ENCODE results near the gene KCTD8. TPM values are rescaled to one million over a fixed set of nuclear protein-coding genes. Genes with fewer than 3 reads are reported as not detected.

Gene KCTD8
- total RNA-seq, 2 donors from 2014 or later = 0.27 TPM; not detected in 1

- intact Hi-C loops (cut with DNase I) = no loop called here
- no peak for DNase-seq
- H3K4me3 ChIP-seq = no peak overlapping the region
- H3K27me3 ChIP-seq = no peaks in the 10 kb centered on the region
- no peaks in the 10 kb centered on the region for H3K36me3 ChIP-seq
- no peak overlapping the region for H3K9ac ChIP-seq (ENCODE audit: low read depth in 2 of 2, low read length in 2 of 2)
- no peaks in the 10 kb centered on the region for H3K4me1 ChIP-seq
- no peak overlapping the region for H3K27ac ChIP-seq
- H3K9me3 ChIP-seq = no peaks in the 10 kb centered on the region
- no peak for TF ChIP-seq CTCF (IDR thresholded peaks at IDR 0.05)
Observed at GRCh38 chr4:44434247-44434646, 14.4 kb downstream of the KCTD8 start.

- no peak overlapping the region for H3K27ac ChIP-seq
- DNase-seq = no peak
- intact Hi-C loops (cut with DNase I) = no loop called here
Observed at GRCh38 chr4:44425614-44426208, 22.9 kb downstream of the KCTD8 start.

GRCh38 chr4:44422912-44423311, 25.7 kb downstream of the KCTD8 start:
- TF ChIP-seq CTCF (IDR thresholded peaks at IDR 0.05) = no peak
- Histone ChIP-seq H3K36me3 (no peaks in the 10 kb centered on the region), H3K27me3 (no peaks in the 10 kb centered on the region), H3K4me1 (no peaks in the 10 kb centered on the region), H3K27ac (no peak overlapping the region), H3K9ac (ENCODE audit: low read depth in 2 of 2, low read length in 2 of 2) (no peak overlapping the region), H3K4me3 (no peak overlapping the region), H3K9me3 (no peaks in the 10 kb centered on the region)
- DNase-seq = no peak
- intact Hi-C loops (cut with DNase I) = no loop called here

More at GRCh38 chr4:44425614-44426208, 22.9 kb downstream of the KCTD8 start:
- TF ChIP-seq CTCF (IDR thresholded peaks at IDR 0.05) = no peak
- Histone ChIP-seq H3K36me3 (no peaks in the 10 kb centered on the region), H3K4me1 (no peaks in the 10 kb centered on the region), H3K4me3 (no peak overlapping the region), H3K27me3 (no peaks in the 10 kb centered on the region), H3K9me3 (no peaks in the 10 kb centered on the region), H3K9ac (ENCODE audit: low read depth in 2 of 2, low read length in 2 of 2) (no peak overlapping the region)

GRCh38 chr4:44421330-44422065, 27.1 kb downstream of the KCTD8 start:
- DNase-seq = no peak
- Histone ChIP-seq H3K27me3 (no peaks in the 10 kb centered on the region), H3K9me3 (no peaks in the 10 kb centered on the region), H3K27ac (no peak overlapping the region), H3K4me1 (no peaks in the 10 kb centered on the region), H3K36me3 (no peaks in the 10 kb centered on the region), H3K4me3 (no peak overlapping the region), H3K9ac (ENCODE audit: low read depth in 2 of 2, low read length in 2 of 2) (no peak overlapping the region)
- intact Hi-C loops (cut with DNase I) = no loop called here
- TF ChIP-seq CTCF (IDR thresholded peaks at IDR 0.05) = no peak

- Histone ChIP-seq H3K4me3 (no peak overlapping the region), H3K36me3 (no peaks in the 10 kb centered on the region), H3K27ac (no peak overlapping the region), H3K4me1 (no peaks in the 10 kb centered on the region), H3K9me3 (no peaks in the 10 kb centered on the region), H3K9ac (ENCODE audit: low read depth in 2 of 2, low read length in 2 of 2) (no peak overlapping the region), H3K27me3 (no peaks in the 10 kb centered on the region)
- no peak for TF ChIP-seq CTCF (IDR thresholded peaks at IDR 0.05)
- DNase-seq = no peak
- intact Hi-C loops (cut with DNase I) = no loop called here
Observed at GRCh38 chr4:44415251-44415650, 33.4 kb downstream of the KCTD8 start.

Data from colonic mucosa (tissue), 4 donors.